ENCODE data around the gene ZNF341. TPM values are rescaled to one million over a fixed set of nuclear protein-coding genes. Genes with fewer than 3 reads are reported as not detected.

The ZNF341 gene
- total RNA-seq, 1 donor from 2014 or later, result 1.8 TPM

DNA sequence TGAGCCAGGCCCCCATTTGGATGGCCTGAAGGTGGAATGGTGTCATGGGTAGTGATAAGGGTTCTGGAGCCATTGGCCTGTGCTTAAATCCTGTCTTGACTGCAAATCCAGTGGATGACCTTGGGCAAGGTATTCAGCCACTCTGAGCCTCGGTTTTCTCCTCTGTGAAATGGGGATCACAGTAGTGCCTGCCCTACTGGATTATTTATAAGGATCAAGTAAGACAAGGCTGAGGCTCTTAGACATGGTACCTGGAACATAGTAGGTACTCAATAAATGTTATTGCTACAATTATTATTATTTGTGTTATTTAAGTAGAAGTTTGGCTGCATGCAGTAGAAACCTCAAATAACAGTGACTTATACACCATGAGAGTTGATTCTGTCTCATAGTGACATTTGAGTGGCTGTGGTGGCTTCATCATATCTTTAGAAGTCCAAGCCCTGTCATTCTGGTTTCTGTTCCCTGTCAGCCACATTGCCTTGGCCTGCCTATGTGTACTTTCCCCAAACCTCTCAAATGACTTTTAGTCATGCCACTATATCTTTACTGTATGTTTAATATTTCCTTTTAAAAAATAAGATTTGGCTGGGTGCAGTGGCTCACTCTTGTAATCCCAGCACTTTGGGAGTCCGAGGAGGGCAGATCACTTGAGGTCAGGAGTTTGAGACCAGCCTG is 41.8 kb downstream of the ZNF341 start:
- peaks cover 10% of the 10 kb centered on the region for H3K36me3 ChIP-seq
- H3K9me3 ChIP-seq (replicated peaks), result no peaks in the 10 kb centered on the region
- TF ChIP-seq, protein P1, sequence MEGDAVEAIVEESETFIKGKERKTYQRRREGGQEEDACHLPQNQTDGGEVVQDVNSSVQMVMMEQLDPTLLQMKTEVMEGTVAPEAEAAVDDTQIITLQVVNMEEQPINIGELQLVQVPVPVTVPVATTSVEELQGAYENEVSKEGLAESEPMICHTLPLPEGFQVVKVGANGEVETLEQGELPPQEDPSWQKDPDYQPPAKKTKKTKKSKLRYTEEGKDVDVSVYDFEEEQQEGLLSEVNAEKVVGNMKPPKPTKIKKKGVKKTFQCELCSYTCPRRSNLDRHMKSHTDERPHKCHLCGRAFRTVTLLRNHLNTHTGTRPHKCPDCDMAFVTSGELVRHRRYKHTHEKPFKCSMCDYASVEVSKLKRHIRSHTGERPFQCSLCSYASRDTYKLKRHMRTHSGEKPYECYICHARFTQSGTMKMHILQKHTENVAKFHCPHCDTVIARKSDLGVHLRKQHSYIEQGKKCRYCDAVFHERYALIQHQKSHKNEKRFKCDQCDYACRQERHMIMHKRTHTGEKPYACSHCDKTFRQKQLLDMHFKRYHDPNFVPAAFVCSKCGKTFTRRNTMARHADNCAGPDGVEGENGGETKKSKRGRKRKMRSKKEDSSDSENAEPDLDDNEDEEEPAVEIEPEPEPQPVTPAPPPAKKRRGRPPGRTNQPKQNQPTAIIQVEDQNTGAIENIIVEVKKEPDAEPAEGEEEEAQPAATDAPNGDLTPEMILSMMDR (IDR thresholded peaks at IDR 0.05; ENCODE audit: borderline replicate concordance), result no peak
- no peaks in the 10 kb centered on the region for H3K27me3 ChIP-seq (ENCODE audit: low read depth)
- peaks cover 4% of the 10 kb centered on the region for H3K4me1 ChIP-seq
- no peak overlapping the region for H3K4me3 ChIP-seq
- intact Hi-C loops (cut with micrococcal nuclease), result no loop called here
- H3K27ac ChIP-seq (replicated peaks), result no peak overlapping the region
- no peak for DNase-seq

DNA sequence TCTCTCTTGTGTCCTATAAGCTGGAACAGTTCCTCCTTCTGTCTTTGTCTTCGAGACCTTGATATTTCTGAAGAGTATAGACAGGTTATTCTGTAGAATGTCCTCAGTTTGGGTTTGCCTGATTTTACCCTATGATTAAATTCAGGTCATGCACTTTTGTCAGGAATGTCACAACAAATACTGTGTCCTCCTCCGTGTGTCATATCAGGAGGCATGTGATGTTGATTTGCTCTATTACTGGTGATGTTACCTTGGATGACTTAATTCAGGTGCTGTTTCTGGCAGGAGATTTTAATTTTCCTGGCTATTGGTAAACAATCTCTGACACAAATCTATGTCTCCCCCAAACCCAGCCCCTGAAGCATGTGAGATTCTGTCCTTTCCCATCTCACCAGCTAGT is 46.0 kb downstream of the ZNF341 start:
- Histone ChIP-seq H3K27me3 (ENCODE audit: low read depth) (no peaks in the 10 kb centered on the region), H3K4me3 (no peak overlapping the region), H3K27ac (replicated peaks) (no peak overlapping the region), H3K4me1 (peaks cover 4% of the 10 kb centered on the region), H3K9me3 (replicated peaks) (no peaks in the 10 kb centered on the region), H3K36me3 (peaks cover 16% of the 10 kb centered on the region)
- TF ChIP-seq, protein P1 (IDR thresholded peaks at IDR 0.05; ENCODE audit: borderline replicate concordance), result no peak
- DNase-seq, result no peak
- intact Hi-C loops (cut with micrococcal nuclease), result no loop called here

DNA sequence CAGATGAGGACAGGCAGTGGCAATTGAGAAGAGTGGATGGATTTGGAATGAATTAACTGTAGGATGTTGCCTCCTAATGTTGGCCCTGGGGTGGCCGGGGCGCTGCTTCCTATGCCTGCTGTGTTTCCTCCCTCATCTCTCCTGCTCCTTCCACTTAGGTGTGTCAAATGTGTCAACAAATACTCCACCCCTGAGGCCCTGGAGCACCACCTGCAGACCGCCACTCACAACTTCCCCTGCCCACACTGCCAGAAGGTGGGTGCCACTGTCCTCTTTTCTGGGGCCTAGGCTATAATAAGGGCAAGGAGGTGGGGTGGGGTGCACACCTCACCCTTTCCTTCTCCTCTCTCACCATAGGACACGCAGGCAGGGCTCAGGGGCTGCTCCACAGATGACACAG is 49.3 kb downstream of the ZNF341 start:
- TF ChIP-seq, protein P1 (IDR thresholded peaks at IDR 0.05; ENCODE audit: borderline replicate concordance), result no peak
- intact Hi-C loops (cut with micrococcal nuclease), result no loop called here
- Histone ChIP-seq H3K36me3 (peaks cover 16% of the 10 kb centered on the region), H3K4me1 (peaks cover under 1% of the 10 kb centered on the region), H3K27ac (replicated peaks) (no peak overlapping the region), H3K9me3 (replicated peaks) (no peaks in the 10 kb centered on the region), H3K27me3 (ENCODE audit: low read depth) (no peaks in the 10 kb centered on the region), H3K4me3 (no peak overlapping the region)
- no peak for DNase-seq

DNA sequence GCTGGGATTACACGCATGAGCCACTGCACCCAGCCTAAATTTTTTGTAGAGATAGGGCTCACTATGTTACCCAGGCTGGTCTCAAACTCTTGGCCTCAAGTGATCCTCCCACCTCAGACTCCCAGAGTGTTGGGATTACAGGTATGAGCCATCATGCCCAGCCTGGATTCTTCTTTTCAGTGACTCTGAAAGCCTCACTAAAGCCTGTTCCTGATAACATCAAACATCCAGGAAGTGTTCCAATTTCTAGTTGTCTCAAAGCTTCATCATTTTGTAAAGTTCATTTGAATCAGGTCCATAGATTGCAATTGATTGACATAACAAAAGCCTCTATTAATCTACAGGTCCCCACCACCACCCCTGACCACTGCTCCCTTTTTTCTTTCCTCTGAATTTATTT is 50.1 kb downstream of the ZNF341 start:
- Histone ChIP-seq H3K27me3 (ENCODE audit: low read depth) (no peaks in the 10 kb centered on the region), H3K27ac (replicated peaks) (no peak overlapping the region), H3K4me3 (no peak overlapping the region), H3K4me1 (peaks cover 8% of the 10 kb centered on the region), H3K9me3 (replicated peaks) (no peaks in the 10 kb centered on the region), H3K36me3 (peaks cover 16% of the 10 kb centered on the region)
- no peak for DNase-seq
- TF ChIP-seq, protein P1 (IDR thresholded peaks at IDR 0.05; ENCODE audit: borderline replicate concordance), result no peak
- intact Hi-C loops (cut with micrococcal nuclease), result no loop called here

DNA sequence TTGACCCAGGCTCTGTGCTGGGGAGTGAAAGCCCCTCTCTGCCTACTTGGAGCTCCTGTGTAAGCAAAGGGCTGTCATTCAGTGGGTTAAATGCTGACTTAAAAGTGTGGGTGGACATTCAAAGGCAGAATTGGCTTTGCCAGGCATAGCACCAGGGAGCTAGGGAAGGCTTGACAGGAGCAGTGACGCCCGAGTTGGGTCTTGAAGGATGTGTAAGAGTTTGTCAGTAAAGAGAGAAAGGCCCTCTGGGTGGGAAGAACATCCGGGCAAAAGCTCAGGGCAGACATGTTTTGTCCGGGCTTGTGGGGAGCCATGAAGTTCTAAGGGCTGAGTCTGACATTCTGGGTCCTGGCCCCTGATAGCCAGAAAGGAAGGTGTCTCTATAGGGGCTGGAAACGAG is 51.5 kb downstream of the ZNF341 start:
- intact Hi-C loops (cut with micrococcal nuclease), result no loop called here
- H3K9me3 ChIP-seq (replicated peaks), result no peaks in the 10 kb centered on the region
- no peak overlapping the region for H3K4me3 ChIP-seq
- DNase-seq, result no peak
- TF ChIP-seq, protein P1 (IDR thresholded peaks at IDR 0.05; ENCODE audit: borderline replicate concordance), result no peak
- peaks cover 17% of the 10 kb centered on the region for H3K4me1 ChIP-seq
- peaks cover 16% of the 10 kb centered on the region for H3K36me3 ChIP-seq
- H3K27me3 ChIP-seq (ENCODE audit: low read depth), result no peaks in the 10 kb centered on the region
- no peak overlapping the region for H3K27ac ChIP-seq (replicated peaks)
